AG04450 (cell line): Measurements from ENCODE around the gene BMP7. TPM values are rescaled to one million over a fixed set of nuclear protein-coding genes. Genes with fewer than 3 reads are reported as not detected.

Source experiments
- CTCF ChIA-PET: fragments of 300-600, 350-600 bp; formaldehyde crosslinking; extraction: SDS; loops from one replicate; lab custom pipeline; 2022; ENCODE audit warnings: antibody characterized with exemption, inconsistent platforms; lab: Charles Lee
- POLR2A ChIA-PET: fragments of 350-600 bp; formaldehyde crosslinking; extraction: SDS; loops from one replicate; lab custom pipeline; 2021; ENCODE audit warnings: antibody characterized with exemption, inconsistent platforms; lab: Yijun Ruan, JAX
- DNase-seq: peaks from one replicate; pipeline ENCODE4 v3.0.0-alpha.2; 2011; ENCODE audit warnings: low read depth, low spot score
- H3K27ac ChIP-seq: one replicate; pipeline ENCODE4 v1.5.1; 2012; ENCODE audit warnings: low read depth, low read length, control low read depth
- H3K27me3 ChIP-seq: one replicate; pipeline ENCODE4 v1.6.0; 2012; ENCODE audit warnings: low read length; ENCODE audit not compliant: control insufficient read depth, insufficient read depth
- H3K4me3 ChIP-seq: 2 replicates; pipeline ENCODE4 v1.5.1; 2011; ENCODE audit warnings: mild to moderate bottlenecking, low read depth, low read length, control low read depth
- H3K9me3 ChIP-seq: 2 replicates; pipeline ENCODE4 v1.5.1; 2012; ENCODE audit warnings: low read length; ENCODE audit not compliant: control insufficient read depth, insufficient read depth
- polyA plus RNA-seq: library from polyadenylated mRNA; depleted of rRNA; stranded (reverse); fragments of >200 nt; gene quantifications from 2 replicates; pipeline ENCODE4 v1.2.3, GENCODE V29; 2011
- TF ChIP-seq, protein P1 (sequence below): IDR thresholded peaks from 2 replicates; pipeline ENCODE4 v1.5.1; 2011; ENCODE audit warnings: low read depth, low read length, control low read depth, inconsistent platforms

Gene BMP7
- polyA plus RNA-seq, 1 experiment = not detected

DNA sequence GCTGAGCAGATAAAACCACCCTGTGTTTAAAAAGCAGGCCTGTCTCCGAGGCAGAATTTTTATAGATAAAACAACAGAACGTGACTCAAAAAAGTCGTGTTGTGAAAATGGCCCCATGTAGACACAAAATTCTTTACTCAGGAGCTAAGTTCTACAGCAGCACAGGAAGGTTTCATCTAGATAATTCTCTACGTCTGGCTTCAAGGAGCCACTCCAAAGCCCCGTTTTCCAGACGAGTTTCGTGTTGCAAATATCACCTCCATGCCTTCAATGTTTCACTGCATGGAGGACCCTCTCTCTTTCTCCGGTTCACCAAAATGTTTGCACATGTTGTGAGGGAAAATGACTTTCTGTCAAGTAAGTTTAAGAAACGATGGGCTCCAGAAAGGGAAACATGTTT is 12.0 kb upstream of the BMP7 start:
- Histone ChIP-seq H3K27ac (no peak overlapping the region), H3K9me3 (no peaks in the 10 kb centered on the region), H3K4me3 (no peak overlapping the region), H3K27me3 (peaks cover 1% of the 10 kb centered on the region)
- TF ChIP-seq, protein P1, sequence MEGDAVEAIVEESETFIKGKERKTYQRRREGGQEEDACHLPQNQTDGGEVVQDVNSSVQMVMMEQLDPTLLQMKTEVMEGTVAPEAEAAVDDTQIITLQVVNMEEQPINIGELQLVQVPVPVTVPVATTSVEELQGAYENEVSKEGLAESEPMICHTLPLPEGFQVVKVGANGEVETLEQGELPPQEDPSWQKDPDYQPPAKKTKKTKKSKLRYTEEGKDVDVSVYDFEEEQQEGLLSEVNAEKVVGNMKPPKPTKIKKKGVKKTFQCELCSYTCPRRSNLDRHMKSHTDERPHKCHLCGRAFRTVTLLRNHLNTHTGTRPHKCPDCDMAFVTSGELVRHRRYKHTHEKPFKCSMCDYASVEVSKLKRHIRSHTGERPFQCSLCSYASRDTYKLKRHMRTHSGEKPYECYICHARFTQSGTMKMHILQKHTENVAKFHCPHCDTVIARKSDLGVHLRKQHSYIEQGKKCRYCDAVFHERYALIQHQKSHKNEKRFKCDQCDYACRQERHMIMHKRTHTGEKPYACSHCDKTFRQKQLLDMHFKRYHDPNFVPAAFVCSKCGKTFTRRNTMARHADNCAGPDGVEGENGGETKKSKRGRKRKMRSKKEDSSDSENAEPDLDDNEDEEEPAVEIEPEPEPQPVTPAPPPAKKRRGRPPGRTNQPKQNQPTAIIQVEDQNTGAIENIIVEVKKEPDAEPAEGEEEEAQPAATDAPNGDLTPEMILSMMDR = no peak
- ChIA-PET CTCF (no interaction called here), POLR2A (no interaction called here)
- DNase-seq = no peak

DNA sequence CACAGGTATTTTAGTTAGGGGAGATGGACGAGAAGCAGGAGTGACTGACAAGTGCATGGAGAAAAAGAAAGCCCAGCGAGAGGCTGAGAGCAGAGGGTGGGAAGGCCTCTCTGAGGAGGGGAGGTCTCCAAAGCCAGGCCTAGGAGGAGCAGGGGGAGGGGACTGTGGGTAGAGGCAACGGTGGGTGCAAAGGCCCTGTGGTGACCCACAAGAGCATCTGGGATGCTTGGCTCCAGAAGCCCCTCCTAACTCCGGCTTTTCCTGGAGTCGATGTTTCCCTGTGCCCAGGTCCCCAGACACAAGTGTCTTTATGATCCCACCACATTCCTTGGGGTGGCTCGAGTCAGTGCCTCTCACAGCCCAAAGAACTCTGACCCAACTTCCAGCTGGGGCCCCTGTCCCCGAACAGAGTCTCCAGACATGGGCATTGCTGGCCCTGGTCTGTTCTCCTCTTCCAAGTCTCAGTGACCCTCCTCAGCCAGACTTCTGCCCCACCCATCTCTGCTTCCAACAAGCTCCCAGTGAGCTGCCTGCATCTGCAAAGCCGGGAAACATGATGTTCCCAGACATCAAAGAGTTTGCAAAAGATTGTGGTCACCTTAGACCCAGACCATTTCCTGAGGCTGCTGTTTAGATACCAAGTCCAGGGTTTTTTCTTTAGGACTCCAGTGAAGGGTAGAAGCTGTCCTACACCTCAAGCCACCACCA is 11.1 kb upstream of the BMP7 start:
- ChIA-PET POLR2A (no interaction called here), CTCF (interaction anchor here (0.5 kb wide), 1 partner anchor 19 kb away, joined by 5 read pairs; no protein-coding TSS in a partner anchor)
- no peaks in the 10 kb centered on the region for H3K27me3 ChIP-seq
- no peak overlapping the region for H3K4me3 ChIP-seq
- TF ChIP-seq, protein P1 = no peak
- no peaks in the 10 kb centered on the region for H3K9me3 ChIP-seq
- no peak for DNase-seq
- no peak overlapping the region for H3K27ac ChIP-seq

DNA sequence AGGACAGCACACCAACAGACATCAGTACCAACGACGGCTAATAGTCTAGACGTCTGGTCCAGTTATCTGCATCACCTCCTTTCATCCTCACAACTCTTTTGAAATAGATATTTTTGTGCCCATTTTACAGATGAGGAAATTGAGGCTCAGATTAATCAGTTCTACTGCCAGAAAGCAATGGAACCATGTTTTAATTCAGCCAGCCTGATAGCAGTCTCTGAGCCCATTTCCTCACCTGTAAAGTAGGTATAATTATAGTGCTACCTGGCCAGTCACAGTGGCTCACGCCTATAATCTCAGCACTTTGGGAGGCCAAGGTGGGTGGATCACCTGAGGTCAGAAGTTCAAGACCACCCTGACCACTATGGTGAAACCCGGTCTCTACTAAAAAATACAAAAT is 9.8 kb upstream of the BMP7 start:
- H3K27me3 ChIP-seq = no peaks in the 10 kb centered on the region
- H3K9me3 ChIP-seq = no peaks in the 10 kb centered on the region
- DNase-seq = no peak
- H3K4me3 ChIP-seq = no peak overlapping the region
- CTCF ChIA-PET = no interaction called here
- H3K27ac ChIP-seq = no peak overlapping the region
- POLR2A ChIA-PET = no interaction called here
- TF ChIP-seq, protein P1 = no peak

DNA sequence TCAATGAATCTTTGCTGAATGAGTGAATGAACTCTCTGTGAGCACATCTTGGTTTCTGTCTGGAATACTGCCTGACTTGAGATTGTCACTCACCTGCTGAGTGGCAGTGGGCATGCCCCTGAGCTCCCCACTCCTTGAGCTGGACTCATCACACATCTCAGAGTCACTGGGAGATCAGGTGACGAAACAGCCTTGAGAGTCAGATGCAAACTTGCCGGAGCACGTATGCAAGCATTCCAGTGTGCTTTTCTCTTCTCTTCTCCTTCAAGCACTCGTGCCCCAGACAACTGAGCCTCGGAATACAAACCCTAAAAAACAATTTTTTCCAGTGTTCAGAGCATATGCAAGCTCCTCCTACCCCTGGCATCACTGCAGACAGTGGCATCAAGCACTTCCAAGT is 9.4 kb upstream of the BMP7 start:
- Histone ChIP-seq H3K27me3 (no peaks in the 10 kb centered on the region), H3K27ac (no peak overlapping the region), H3K9me3 (no peaks in the 10 kb centered on the region), H3K4me3 (no peak overlapping the region)
- ChIA-PET POLR2A (no interaction called here), CTCF (no interaction called here)
- DNase-seq = no peak
- TF ChIP-seq, protein P1 = no peak

DNA sequence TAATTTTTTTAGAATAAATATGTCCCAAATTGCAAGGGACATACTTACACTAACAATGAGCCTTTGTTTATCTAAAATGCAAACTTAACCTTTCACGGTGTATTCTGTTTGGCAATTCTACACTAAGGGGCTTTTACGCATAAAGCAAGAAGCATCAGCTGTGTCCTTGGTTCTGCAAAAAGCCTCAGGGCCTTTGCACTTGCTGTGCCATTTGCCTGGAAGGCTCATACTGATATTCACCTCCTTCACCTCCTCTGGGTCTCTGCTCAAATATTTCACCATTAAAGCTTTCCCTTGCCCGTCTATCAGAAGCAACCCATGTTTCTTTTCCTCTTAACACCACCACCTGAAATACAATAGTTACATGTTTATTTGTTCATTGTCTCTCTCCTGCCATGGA is 8.9 kb upstream of the BMP7 start:
- Histone ChIP-seq H3K4me3 (no peak overlapping the region), H3K27ac (no peak overlapping the region), H3K9me3 (no peaks in the 10 kb centered on the region), H3K27me3 (no peaks in the 10 kb centered on the region)
- DNase-seq = no peak
- TF ChIP-seq, protein P1 = no peak
- ChIA-PET CTCF (no interaction called here), POLR2A (no interaction called here)
